Measurements from ENCODE around the gene VAC14.
"Not testable (repeated sequence)": the region's sequence is repeated elsewhere in the genome, so short reads cannot be mapped to it uniquely, and the experiment has no call there.

Gene VAC14

DNA sequence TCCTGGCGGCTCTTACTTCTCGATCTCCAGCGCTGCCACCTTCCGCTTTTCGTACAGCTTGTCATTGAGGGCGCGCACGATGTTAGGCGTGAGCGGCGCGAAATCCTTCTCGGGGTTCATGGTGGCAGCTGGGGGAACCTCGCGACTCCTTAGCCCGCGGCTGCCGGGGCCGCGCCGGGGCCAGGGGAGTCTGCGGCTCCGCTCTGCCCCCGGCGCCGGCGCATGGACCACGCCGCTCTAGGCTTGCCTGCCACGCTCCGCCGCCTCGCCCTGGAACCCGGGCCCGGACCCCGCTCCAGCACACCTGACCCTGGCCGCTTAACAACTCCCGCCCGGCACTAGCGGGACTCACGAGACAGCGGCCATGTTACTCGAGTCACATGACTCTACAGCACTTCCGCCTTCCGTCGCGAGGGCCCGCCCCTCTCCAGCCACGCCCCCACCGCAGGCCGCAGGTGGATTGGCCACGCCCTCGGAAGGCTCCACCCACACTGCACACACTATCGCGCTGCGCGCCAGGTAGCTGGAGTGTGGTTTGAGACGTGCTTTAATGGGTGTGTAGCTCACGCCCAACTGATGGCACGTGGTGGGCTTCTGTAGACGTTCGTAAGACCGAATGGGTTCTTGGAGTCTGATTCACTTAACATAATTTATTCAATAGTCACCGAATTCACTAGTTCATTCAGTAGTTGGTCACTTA is at the start of gene VAC14:
TSS of gene VAC14 (minus strand) at position 378 of the 700 bp plus-strand sequence. CDS start at position 120, 258 bp downstream.
- peak; percentile 93 to 96 for DNase-seq (ENCODE audit: low read depth in 2 of 2)

DNA sequence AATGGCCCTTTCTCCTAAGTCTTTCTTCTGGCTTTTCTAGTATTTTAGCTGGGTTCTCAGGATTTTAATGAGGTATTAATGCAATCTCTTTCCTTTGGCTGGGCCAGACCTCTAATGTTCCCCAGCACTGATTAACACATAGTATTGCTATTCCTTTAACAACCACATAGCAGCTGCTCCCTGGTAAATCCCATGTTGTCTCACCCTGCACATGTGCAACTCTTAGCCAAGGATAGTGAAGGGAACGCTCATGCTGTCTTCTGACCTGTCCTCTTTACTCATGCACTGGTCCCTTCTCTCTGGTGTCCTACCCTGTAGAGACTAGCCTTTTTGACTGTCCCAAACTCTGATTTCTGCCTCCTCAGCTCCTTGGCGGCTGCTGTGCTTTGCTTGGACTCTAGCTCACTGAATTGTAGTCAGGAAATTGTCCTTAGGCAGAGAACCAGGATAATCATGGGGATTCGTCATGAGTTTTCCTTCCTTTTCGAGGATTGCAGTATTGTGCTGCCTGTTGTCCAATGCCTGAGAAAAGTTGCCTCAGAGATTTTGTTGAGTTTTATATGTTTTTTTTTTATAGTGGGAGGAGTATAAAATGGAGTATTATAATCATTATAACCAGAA is 22.6 kb upstream of the VAC14 start:
- not testable (repeated sequence) for DNase-seq (ENCODE audit: low read depth in 2 of 2)

DNA sequence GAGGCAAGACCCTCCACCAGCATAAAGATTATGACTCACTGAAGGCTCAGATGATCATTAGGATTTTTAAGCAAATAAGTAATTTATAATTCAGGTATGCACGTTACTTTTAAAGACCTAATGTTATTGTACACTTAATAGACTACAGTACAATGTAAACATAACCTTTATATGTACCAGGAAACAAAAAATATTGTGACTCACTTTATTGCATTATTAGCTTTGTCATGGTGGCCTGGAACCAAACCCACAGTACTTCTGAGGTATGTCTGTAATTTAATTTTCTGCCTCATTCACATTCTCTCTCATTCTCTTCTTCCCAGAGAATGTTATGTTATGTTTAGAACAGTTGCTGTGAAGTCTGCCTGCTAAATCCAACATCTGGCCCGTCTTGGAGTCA is 21.8 kb upstream of the VAC14 start:
- not testable (repeated sequence) for DNase-seq (ENCODE audit: low read depth in 2 of 2)

DNA sequence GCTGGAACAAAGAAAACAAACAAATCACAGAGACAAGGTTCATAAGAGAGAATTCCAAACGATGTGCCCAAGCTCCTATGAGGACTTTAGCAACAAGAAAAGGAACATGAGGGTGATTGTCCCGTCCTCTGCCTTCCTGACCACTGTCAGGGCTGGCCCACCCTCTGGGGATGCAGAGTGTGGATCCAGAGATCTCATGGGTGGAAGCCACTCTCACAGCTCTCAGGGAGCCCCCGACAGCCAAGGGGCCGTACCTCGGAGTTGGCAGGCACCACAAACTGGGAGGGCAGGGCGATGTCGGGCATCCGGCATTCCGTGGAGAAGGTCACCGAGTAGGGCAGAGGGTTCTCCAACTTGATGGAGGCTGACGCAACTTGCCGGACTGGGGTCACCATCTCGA is 17.1 kb upstream of the VAC14 start:
- not testable (repeated sequence) for DNase-seq (ENCODE audit: low read depth in 2 of 2)

DNA sequence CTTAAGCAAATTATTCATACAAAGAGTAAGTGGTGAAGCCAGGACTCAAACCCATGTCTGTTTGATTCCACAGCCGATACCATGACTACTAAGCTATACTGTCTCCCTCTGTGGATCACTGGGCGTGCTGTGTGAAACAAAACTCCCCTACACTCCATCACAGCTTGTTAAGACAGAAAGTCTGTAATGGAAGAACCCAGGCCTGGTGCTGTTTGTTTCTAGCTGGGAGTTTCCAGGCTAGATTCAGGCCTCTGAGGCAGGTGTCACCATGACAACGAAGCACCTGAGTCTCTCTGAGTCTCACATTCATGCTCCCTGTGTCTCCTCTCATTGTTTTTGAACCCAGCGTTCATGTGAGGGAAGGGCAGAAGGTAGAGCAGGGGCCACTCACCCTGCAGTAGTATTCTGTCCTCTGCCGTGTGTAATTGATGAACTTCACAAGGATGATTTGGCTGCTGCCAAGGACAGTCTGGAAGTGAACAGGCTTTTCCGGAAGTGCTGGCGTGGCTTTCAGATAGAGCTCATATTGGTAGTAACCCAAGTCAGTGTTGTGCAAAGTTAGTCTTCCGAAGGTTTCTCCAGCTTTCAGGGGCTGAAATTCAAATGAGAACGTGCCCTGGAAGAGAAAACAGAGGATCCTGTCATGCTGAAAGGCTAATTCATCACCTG is 8.6 kb upstream of the VAC14 start:
- DNase-seq (ENCODE audit: low read depth in 2 of 2) = no peak

DNA sequence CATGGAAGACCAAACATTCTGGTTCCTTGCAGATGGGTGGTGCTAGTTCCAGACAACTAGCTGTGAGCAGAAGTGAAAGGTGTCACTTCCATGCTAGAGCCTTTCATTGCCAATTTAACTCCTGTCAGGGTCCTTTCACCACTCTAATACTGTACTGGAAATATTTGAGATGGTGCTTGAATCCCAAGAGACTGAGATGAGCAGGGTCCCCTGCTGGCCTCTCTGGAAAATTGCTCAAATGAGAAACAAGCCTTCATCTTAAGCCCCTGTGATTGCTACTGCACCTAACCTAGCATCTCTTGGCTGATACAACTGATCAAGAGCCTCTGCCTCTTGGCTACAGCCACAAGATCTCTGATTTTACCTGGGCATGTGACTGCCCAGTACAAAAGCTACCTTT is 7.4 kb upstream of the VAC14 start:
- DNase-seq (ENCODE audit: low read depth in 2 of 2) = no peak

DNA sequence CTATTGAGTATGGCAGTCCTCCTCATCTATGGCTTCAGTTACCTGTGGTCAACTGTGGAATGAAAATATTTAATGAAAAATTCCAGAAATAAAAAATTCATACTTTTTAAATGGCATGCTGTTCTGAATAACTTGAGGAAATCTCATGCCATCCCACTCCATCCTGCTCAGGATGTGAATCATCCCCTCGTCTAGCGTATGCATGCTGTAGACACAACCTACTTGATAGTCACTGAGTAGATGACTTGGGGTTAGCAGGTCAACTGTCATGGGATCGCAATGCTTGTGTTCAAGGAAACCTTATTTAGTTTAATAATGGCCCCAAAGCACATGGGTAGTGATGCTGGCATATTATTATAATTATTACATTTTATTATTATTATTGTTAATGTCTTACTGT is 4.8 kb upstream of the VAC14 start:
- DNase-seq (ENCODE audit: low read depth in 2 of 2) = no peak

DNA sequence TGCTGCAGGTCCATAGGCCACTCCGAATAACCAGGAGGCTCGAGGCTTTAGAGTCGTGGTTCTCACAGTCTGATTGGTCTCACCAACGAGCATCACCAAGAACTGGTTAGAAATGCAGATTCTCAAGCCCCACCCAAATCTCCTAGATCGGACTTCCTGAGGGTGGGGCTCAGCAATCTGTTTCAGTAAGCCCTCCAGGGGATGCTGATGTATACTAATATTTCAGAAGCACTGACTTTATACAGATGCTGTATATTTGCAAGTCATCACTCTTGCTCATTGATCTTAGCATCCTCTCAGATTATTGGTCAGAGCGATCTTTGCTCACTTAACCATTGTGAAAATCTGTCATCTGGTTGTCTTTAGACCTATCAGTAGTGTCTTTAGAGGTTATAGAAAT is 4.4 kb upstream of the VAC14 start:
- no peak for DNase-seq (ENCODE audit: low read depth in 2 of 2)

DNA sequence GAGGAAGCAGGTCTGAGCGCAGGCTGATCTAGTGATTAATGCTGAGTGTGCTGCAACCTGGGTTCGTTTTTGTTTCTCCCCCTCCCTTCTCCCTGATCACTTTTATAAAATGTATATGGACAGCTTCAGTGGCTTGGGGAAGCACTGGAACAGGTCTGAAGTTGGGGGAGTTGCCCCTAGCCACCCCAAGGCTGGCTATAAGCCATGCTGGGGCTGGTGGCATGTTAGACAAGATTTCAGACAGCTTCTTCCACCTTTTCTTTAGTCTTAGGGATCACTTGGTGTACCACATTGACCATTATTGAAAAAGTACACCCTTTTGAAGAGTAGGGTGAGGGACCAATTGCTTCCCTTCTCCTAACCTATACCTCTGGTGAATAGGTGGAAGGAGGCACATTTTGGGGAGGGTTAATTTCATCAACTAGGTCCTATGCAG is 3.8 kb upstream of the VAC14 start:
- no peak for DNase-seq (ENCODE audit: low read depth in 2 of 2)

DNA sequence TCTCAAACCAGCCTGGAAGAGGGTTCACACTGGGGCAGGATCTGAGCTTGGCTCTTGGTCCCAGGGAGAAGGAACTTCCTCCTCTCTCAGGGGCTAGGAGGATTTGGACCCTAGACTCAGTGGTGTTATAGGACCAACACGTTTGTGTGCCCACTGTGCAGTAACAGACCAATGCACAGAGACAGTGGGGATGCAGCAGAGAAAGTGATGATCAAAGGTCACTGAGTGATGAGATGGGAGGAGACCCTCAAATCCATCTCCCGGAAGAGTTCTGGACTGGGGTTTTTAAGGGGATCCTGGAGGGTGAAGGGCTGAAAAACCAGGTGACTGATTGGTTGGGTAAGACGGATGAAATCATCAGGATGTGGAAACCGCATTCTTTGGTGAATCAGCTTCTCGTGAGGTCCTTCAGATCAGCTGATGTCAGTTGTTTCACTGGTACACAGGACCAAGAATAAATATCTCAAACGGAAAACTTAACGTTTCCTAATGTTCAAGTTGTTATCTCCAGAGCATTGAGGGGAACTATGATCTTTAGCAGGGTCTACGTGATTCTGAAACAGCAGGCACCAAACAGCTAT is 3.3 kb upstream of the VAC14 start:
- DNase-seq (ENCODE audit: low read depth in 2 of 2) = no peak

DNA sequence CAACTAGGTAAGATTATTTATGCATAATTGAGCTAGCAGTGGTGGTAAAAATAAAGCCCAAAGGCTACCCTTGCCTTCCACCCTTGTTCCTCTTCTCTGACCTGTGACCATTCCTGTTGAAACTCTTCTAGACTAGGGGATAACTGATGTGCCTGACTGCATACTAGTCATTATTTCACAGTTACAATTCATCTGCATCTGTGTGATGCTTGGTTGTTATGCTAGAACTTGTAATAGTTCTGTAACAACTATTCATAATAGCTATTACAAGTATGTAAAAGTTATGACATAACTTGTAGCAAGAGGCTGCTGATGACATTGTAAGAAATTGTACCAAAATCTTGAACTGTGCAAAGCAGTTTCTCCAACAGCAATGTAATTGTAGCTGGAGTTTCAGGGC is 2.4 kb upstream of the VAC14 start:
- DNase-seq (ENCODE audit: low read depth in 2 of 2) = no peak

DNA sequence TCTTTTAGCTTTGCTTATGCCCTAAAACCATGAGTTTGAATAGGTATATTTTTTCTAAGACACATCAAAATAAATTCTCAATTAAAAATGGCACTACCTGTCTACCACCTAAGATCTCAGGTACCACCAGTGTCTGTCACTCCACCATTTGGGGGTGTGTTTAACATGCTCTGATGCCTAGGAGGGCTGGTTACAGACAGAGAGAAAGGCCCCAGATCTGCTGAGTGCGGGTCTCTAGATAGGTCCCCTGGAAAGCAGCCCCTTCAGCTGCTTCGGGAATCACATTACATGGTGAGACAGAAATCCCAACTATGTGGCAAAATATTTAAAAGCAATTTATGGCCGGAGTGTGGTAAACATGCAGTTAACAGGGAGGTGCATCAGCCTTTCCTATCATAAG is 653 bp upstream of the VAC14 start:
- DNase-seq (ENCODE audit: low read depth in 2 of 2) = no peak

DNA sequence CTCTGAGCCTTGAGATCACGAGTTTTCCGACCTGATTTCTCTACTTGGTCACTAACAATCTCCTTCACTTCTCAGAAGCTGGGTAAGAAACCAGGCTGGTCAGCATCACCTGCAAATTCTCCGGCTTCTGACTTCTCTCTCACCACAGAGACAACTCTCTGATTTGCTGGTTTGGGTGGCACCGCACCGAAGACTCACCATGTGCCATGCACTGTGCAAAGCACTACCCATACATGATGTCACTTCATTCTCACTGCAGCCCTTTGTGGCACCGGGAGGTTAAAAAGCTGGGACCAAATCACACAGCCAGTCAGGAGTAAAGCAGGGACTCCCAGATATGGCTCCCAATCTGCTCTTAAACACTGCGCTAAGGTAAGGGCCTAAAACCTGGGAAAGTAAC is 647 bp downstream of the VAC14 start:
- no peak for DNase-seq (ENCODE audit: low read depth in 2 of 2)

DNA sequence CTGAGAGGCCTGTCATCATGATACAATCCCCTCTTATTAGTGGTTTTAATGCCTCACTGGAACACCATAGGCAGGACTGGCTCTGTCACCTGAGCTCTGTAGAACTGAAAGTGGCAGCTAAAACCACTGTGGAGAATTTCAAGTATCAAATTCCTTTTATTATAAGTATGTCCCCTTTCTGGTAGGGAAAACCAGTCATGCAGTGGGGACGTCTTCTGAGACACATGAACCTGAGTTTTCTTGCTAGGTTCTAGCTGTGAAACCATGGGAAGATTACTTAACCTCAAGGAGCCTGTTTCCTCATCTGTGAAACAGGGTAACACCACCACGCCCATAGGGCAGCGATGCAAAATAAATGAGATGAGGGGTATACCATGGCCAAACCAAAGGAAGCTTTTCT is 4.7 kb downstream of the VAC14 start:
- no peak for DNase-seq (ENCODE audit: low read depth in 2 of 2)

DNA sequence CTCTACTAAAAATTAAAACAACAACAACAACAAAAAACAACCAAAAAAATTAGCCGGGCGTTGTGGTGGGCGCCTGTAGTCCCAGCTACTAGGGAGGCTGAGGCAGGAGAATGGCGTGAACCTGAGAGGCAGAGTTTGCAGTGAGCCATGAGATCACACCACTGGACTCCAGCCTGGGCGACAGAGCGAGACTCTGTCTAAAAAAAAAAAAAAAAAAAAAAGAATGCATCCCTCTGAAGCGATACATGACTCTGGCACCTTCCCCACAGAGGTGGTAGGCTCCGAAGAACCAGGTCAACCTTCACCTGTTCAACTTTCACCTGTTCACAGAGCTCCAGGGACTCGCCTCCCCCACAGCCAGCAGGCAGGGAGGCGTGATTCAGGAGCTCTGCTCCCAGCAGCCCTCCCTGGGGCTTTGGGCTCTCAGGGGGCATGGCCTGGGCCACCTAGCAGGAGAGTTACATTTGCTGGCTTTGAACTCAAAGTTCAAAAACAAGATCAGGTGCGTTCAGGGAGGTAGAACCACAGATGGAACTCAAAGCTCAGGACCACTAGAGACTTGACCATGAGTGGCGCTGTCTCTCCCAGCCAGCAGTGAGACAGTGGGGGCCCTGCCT is 5.6 kb downstream of the VAC14 start:
- DNase-seq (ENCODE audit: low read depth in 2 of 2) = no peak

DNA sequence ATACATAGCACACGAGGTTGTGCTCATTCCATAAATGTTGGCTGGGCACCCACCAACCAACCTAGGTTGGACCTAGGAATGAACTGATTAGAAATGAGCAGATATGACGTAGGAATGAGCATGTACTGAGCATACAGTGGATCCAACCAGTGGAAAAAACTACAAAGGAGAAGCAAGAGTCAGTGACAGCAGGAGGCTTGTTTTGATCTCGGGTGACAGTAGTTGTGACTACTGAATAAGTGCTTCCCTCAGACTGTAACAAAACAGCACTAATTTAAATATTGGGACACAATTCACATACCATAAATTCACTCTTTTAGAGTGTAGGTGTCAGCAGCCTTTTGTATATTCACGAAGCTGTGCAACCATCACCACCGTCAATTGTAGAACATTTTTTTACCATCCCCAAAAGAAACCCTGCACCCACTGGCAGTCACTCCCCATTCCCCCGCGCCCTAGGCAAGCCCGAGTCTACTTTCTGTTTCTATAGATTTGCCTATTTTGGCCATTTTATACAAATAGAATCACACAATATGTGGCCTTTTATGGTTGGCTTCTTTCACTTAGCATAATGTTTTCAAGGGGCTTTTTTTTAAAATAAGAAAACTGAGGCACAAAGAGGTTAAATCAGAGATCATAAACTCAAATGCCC is 7.0 kb downstream of the VAC14 start:
- DNase-seq (ENCODE audit: low read depth in 2 of 2) = no peak

DNA sequence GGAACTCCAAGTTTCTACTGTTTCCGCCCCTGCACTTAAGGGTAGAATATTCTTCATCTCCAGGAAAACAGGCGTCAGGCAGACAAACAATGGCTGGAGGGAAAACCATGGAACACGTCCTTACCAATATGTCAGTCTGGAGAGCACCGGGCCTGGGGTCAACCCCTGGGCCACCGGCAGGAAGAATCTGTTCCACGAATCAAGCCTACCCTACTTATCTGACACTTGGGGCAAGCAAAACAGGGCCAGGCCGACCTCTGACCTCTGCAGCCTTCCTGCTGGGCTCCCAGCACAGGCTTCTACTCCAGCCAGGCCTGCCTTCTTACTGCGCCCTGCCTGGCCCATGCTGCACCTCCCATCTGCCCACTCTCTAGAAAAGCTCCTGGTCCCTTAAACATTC is 10.1 kb downstream of the VAC14 start:
- no peak for DNase-seq (ENCODE audit: low read depth in 2 of 2)

DNA sequence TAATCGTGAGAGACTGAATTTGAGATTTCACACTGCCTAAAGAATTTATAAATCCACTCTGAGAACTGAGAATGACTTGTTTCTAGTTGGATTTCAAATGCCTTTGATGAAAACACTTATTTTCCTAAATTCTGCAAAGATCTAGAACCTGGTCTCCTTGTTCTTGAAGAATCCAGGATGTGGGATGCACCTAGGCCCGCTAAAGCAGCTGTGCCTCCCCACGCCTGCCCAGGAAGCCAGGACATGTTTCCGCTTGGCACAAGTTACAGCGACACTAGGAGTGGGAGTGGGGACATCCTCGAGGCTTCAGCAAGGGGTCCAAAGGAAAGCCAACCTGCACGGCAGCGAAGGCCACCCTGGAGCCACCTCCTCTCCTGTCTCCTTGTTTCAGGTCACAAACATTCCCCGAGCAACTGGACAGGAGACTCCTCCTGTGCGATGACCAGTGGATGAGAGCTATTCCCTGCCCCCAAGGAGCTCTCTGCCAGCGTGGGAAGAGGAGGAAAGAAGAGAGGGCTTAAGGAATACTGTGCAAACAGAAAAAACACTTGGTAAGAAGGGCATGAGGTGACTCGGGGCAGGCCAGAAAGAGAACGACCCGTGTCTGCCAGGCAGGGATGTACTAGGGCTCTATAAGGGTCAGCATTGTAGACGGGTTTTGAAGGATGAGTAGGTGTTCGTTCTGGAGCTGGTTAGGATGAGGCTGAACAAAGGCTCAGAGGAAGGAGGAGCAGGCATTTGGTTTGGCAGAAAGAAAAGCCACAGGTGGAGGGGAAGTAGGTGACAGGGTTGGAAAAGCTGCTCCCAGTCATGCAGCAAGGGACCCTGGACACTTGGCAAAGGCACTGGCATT is 11.1 kb downstream of the VAC14 start:
- DNase-seq (ENCODE audit: low read depth in 2 of 2) = no peak

DNA sequence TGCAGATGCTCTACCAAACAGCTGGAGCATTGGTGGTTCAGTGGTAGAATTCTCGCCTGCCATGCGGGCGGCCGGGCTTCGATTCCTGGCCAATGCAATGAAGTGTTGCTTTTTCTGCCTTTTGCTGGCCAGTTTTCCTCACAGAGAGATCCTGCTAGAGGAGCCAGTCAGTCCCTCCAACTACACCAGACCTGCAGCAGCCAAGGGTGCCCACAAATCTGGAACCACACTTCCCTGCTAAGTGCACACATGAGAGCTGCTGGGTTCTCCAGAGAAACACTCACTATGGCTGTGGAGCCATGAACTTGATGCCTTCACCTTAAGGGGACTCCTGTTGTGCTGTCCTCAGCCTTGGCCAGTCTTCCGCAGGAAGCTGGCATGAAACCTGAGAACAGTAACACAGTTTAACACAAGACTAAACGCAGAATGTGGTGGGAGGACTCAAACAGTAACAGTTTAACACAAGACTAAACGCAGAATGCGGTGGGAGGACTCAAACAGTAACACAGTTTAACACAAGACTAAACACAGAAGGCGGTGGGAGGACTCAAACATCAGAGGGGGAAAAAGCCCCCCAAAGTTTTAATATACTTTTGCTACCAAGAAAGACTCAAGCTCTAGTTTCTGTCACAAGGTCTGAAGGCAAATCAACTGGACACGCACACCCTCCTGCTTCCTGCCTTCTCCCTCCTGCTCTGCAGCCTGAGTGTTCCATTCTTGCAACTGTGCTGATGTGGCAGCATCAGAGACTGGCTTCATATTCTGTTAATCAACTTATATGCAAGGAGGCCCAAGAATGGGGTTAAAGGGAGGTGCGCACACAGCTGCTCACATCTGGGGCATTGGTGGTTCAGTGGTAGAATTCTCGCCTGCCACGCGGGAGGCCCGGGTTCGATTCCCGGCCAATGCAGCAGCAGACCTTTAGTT is 12.0 kb downstream of the VAC14 start:
- DNase-seq (ENCODE audit: low read depth in 2 of 2) = no peak

Data from stimulated activated CD4-positive, alpha-beta T cell treated with anti-CD3 and anti-CD28 coated beads, Interleukin-15, amount 100 ng/mL, for 48 hours (primary cell).